Esophagus squamous epithelium (tissue), 5 donors: ENCODE data around the gene SNAPC2. TPM values are rescaled to one million over a fixed set of nuclear protein-coding genes. Genes with fewer than 3 reads are reported as not detected.

Source experiments
- DNase-seq: peaks from one replicate; lab custom pipeline; 2025; lab: John Stamatoyannopoulos, UW
- H3K27ac ChIP-seq, 4 donors: fragments of 200-600 bp; sonication (generic); one replicate each; pipeline ENCODE4 v1.5.1; 2016 to 2019; ENCODE audit warnings: mild to moderate bottlenecking in 1 of 4
- H3K27me3 ChIP-seq, 4 donors: fragments of 200-600 bp; sonication (generic); 1 replicate in 3 of 4; 2 replicates in 1 of 4; pipeline versions ENCODE4 v1.5.1 to v1.6.0; 2017 to 2021; ENCODE audit warnings: antibody characterized with exemption in 1 of 4
- H3K36me3 ChIP-seq, 3 donors: fragments of 200-600 bp; sonication (generic); one replicate each; pipeline ENCODE4 v1.5.1; 2016 to 2019
- H3K4me1 ChIP-seq, 3 donors: fragments of 200-600 bp; sonication (generic); one replicate each; pipeline ENCODE4 v1.5.1; 2017 to 2019
- H3K4me3 ChIP-seq, 4 donors: fragments of 200-600 bp; sonication (generic); 1 replicate in 3 of 4; 2 replicates in 1 of 4; pipeline ENCODE4 v1.5.1; 2016 to 2019; ENCODE audit warnings: mild to moderate bottlenecking in 2 of 4, moderate library complexity in 1 of 4
- H3K9me3 ChIP-seq, 3 donors: fragments of 200-600 bp; sonication (generic); one replicate each; pipeline ENCODE4 v1.5.1; 2016 to 2019
- CTCF ChIP-seq, 6 experiments: fragments of 450-650 bp in 4 of 6; fragments of 200-600 bp in 2 of 6; sonication (generic) in 2 of 6; IDR thresholded peaks; one replicate each; pipeline ENCODE4 v1.5.1; 2016 to 2019; ENCODE audit warnings: antibody characterized with exemption in 6 of 6, mild to moderate bottlenecking in 4 of 6, moderate library complexity in 4 of 6
- POLR2A ChIP-seq, 4 donors: fragments of 450-650 bp; IDR thresholded peaks; one replicate each; pipeline ENCODE4 v1.6.1; 2017; ENCODE audit warnings: antibody characterized with exemption in 4 of 4, mild to moderate bottlenecking in 4 of 4, moderate library complexity in 3 of 4
- WGBS, 2 donors: methylation state at CpG; one replicate each; pipeline ENCODE4 v1.1.5; 2018; 5-methylcytosine and 5-hydroxymethylcytosine counted together
- intact Hi-C: fragments of 100-400 bp; cut with DNase I; formaldehyde crosslinking; loops from one replicate; pipeline ENCODE4 v1.15.0; 2022
- total RNA-seq, 4 donors: library from RNA; depleted of rRNA; stranded (reverse); fragments of >200 nt; gene quantifications; one replicate each; pipeline ENCODE4 v1.1.0, GENCODE V29; 2016
- donor health status: DM: yes; HTN: yes; CAD: no.

Gene SNAPC2
- total RNA-seq, 4 donors from 2014 or later, result 6.2 to 10.9 (median 6.4) TPM

- no peak for DNase-seq
- no peaks in the 10 kb centered on the region for H3K9me3 ChIP-seq
- H3K36me3 ChIP-seq, result no peaks in the 10 kb centered on the region
- H3K4me1 ChIP-seq, result peaks cover 28 to 73% (median 41%) of the 10 kb centered on the region in 3 donors
- no peak for TF ChIP-seq POLR2A (IDR thresholded peaks at IDR 0.05)
- H3K27ac ChIP-seq, result no peak overlapping the region
- intact Hi-C loops, result no loop called here
- 32 to 69% methylated on average over 8 to 19 of the region's 47 CpGs for WGBS, 2 donors
- peaks cover 11 to 67% (median 21%) of the 10 kb centered on the region in 4 donors for H3K27me3 ChIP-seq
- H3K4me3 ChIP-seq, result peak overlapping the region in 2 of 4 donors; percentile 27 to 44
Observed at GRCh38 chr19:7872306-7873204, 47.6 kb upstream of the SNAPC2 start.

GRCh38 chr19:7873304-7874075 lies 46.6 kb upstream of the SNAPC2 start:
- 17 to 38% methylated on average over 5 to 25 of the region's 53 CpGs for WGBS, 2 donors
- Histone ChIP-seq H3K4me1 (peaks cover 25 to 65% (median 39%) of the 10 kb centered on the region in 3 donors), H3K36me3 (no peaks in the 10 kb centered on the region), H3K27ac (no peak overlapping the region), H3K27me3 (peaks cover 11 to 58% (median 21%) of the 10 kb centered on the region in 4 donors), H3K4me3 (peak overlapping the region in 2 of 4 donors; percentile 26 to 54), H3K9me3 (no peaks in the 10 kb centered on the region)
- intact Hi-C loops, result no loop called here
- TF ChIP-seq CTCF (IDR thresholded peaks at IDR 0.05), result no peak
- no peak for DNase-seq

- TF ChIP-seq CTCF (IDR thresholded peaks at IDR 0.05) (no peak), POLR2A (IDR thresholded peaks at IDR 0.05) (no peak)
- peak within 1 kb of the TSS in 2 of 4 donors; percentile 26 to 54 for H3K4me3 ChIP-seq
- intact Hi-C loops, result no loop called here
- WGBS, 2 donors, result no CpG with 5 or more reads among the region's 88 CpGs
- no peaks in the 10 kb centered on the region for H3K9me3 ChIP-seq
- DNase-seq, result no peak
- H3K4me1 ChIP-seq, result peaks cover 20 to 57% (median 31%) of the 10 kb centered on the region in 3 donors
- peaks cover 11 to 56% (median 21%) of the 10 kb centered on the region in 4 donors for H3K27me3 ChIP-seq
- H3K27ac ChIP-seq, result no peak within 1 kb of the TSS
- H3K36me3 ChIP-seq, result no peaks in the 10 kb centered on the region
Observed at GRCh38 chr19:7874076-7874896, 45.9 kb upstream of the SNAPC2 start, which contains the start of gene PRR36. Gene PRR36, minus strand, starts transcription at chr19:7874390. Its CDS starts 701 bp downstream, at chr19:7873689.

- intact Hi-C loops, result no loop called here
- peaks cover 11 to 56% (median 21%) of the 10 kb centered on the region in 4 donors for H3K27me3 ChIP-seq
- no peaks in the 10 kb centered on the region for H3K36me3 ChIP-seq
- H3K4me3 ChIP-seq, result peak overlapping the region in 1 of 4 donors; percentile 54
- H3K27ac ChIP-seq, result no peak overlapping the region
- WGBS, 2 donors, result 24 to 57% methylated on average over 8 to 11 of the region's 12 CpGs
- H3K9me3 ChIP-seq, result no peaks in the 10 kb centered on the region
- peaks cover 19 to 51% (median 25%) of the 10 kb centered on the region in 3 donors for H3K4me1 ChIP-seq
- no peak for DNase-seq
- TF ChIP-seq POLR2A (IDR thresholded peaks at IDR 0.05), result no peak
- no peak for TF ChIP-seq CTCF (IDR thresholded peaks at IDR 0.05)
Observed at GRCh38 chr19:7874897-7875273, 45.3 kb upstream of the SNAPC2 start.

GRCh38 chr19:7877249-7877836 lies 42.8 kb upstream of the SNAPC2 start:
- no peak overlapping the region for H3K27ac ChIP-seq
- H3K27me3 ChIP-seq, result peaks cover 10 to 54% (median 20%) of the 10 kb centered on the region in 4 donors
- H3K4me3 ChIP-seq, result no peak overlapping the region
- DNase-seq, result no peak
- intact Hi-C loops, result no loop called here
- WGBS, 2 donors, result 47 to 67% methylated on average over 6 of the region's 6 CpGs
- no peaks in the 10 kb centered on the region for H3K9me3 ChIP-seq
- no peak for TF ChIP-seq POLR2A (IDR thresholded peaks at IDR 0.05)
- no peak for TF ChIP-seq CTCF (IDR thresholded peaks at IDR 0.05)
- peaks cover 8 to 27% (median 10%) of the 10 kb centered on the region in 3 donors for H3K4me1 ChIP-seq
- no peaks in the 10 kb centered on the region for H3K36me3 ChIP-seq
